Right kidney (tissue), 1 donor: ENCODE results near the gene HOXB1.
"Not testable (repeated sequence)": the region's sequence is repeated elsewhere in the genome, so short reads cannot be mapped to it uniquely, and the experiment has no call there.

Source experiments
- DNase-seq: peaks from one replicate; pipeline ENCODE4 v3.0.0-alpha.2; 2016

The HOXB1 gene

GRCh38 chr17:48519427-48519826, 11.4 kb downstream of the HOXB1 start:
- DNase-seq = no peak

- no peak for DNase-seq
Observed at GRCh38 chr17:48517478-48517877, 13.3 kb downstream of the HOXB1 start.

- DNase-seq = no peak
Observed at GRCh38 chr17:48515925-48516900, 14.6 kb downstream of the HOXB1 start.

- no peak for DNase-seq
Observed at GRCh38 chr17:48514477-48514876, 16.3 kb downstream of the HOXB1 start.

GRCh38 chr17:48513666-48514455, 16.9 kb downstream of the HOXB1 start:
- DNase-seq = no peak

GRCh38 chr17:48513097-48513496, 17.7 kb downstream of the HOXB1 start:
- DNase-seq = no peak

GRCh38 chr17:48510761-48511604, 19.8 kb downstream of the HOXB1 start:
- DNase-seq = no peak

GRCh38 chr17:48510381-48510760, 20.4 kb downstream of the HOXB1 start:
- no peak for DNase-seq

- DNase-seq = not testable (repeated sequence)
Observed at GRCh38 chr17:48509708-48510107, 21.1 kb downstream of the HOXB1 start.

- DNase-seq = no peak
Observed at GRCh38 chr17:48506246-48506645, 24.6 kb downstream of the HOXB1 start.

- no peak for DNase-seq
Observed at GRCh38 chr17:48505788-48506187, 25.0 kb downstream of the HOXB1 start.

- DNase-seq = no peak
Observed at GRCh38 chr17:48504953-48505352, 25.9 kb downstream of the HOXB1 start.

GRCh38 chr17:48503747-48504146, 27.1 kb downstream of the HOXB1 start:
- no peak for DNase-seq

GRCh38 chr17:48502901-48503300, 27.9 kb downstream of the HOXB1 start:
- DNase-seq = no peak

- DNase-seq = no peak
Observed at GRCh38 chr17:48502312-48502711, 28.5 kb downstream of the HOXB1 start.

GRCh38 chr17:48500435-48501426, 30.1 kb downstream of the HOXB1 start:
- DNase-seq = peak; percentile 55

GRCh38 chr17:48499735-48500434, 30.9 kb downstream of the HOXB1 start:
- no peak for DNase-seq

GRCh38 chr17:48499248-48499647, 31.6 kb downstream of the HOXB1 start:
- no peak for DNase-seq

GRCh38 chr17:48498164-48498850, 32.5 kb downstream of the HOXB1 start:
- no peak for DNase-seq

GRCh38 chr17:48497103-48497502, 33.7 kb downstream of the HOXB1 start:
- no peak for DNase-seq
